ENCODE results near the gene MYLIP.

The MYLIP gene

GRCh38 chr6:16136621-16137450 lies 8.0 kb downstream of the MYLIP start:
- H3K27ac ChIP-seq = no peak overlapping the region
- DNase-seq (ENCODE audit: low read depth, low spot score) = peak; percentile 33

GRCh38 chr6:16137451-16137801 lies 8.5 kb downstream of the MYLIP start:
- no peak for DNase-seq (ENCODE audit: low read depth, low spot score)
- no peak overlapping the region for H3K27ac ChIP-seq

GRCh38 chr6:16139556-16139955 lies 10.7 kb downstream of the MYLIP start:
- no peak overlapping the region for H3K27ac ChIP-seq
- no peak for DNase-seq (ENCODE audit: low read depth, low spot score)

GRCh38 chr6:16140607-16141006 lies 11.7 kb downstream of the MYLIP start:
- H3K27ac ChIP-seq = no peak overlapping the region
- no peak for DNase-seq (ENCODE audit: low read depth, low spot score)

- H3K27ac ChIP-seq = no peak overlapping the region
- DNase-seq (ENCODE audit: low read depth, low spot score) = no peak
These were observed 12.6 kb downstream of the MYLIP start for GRCh38 chr6:16141514-16141913.

- no peak for DNase-seq (ENCODE audit: low read depth, low spot score)
- H3K27ac ChIP-seq = no peak overlapping the region
These were observed 16.2 kb downstream of the MYLIP start for GRCh38 chr6:16145038-16145437.

- H3K27ac ChIP-seq = no peak overlapping the region
- DNase-seq (ENCODE audit: low read depth, low spot score) = no peak
These were observed 17.1 kb downstream of the MYLIP start for GRCh38 chr6:16146028-16146427.

- no peak overlapping the region for H3K27ac ChIP-seq
- DNase-seq (ENCODE audit: low read depth, low spot score) = no peak
These were observed 17.7 kb downstream of the MYLIP start for GRCh38 chr6:16146527-16146955.

GRCh38 chr6:16148498-16148897 lies 19.6 kb downstream of the MYLIP start:
- H3K27ac ChIP-seq = no peak overlapping the region
- no peak for DNase-seq (ENCODE audit: low read depth, low spot score)

GRCh38 chr6:16149305-16149704 lies 20.4 kb downstream of the MYLIP start:
- DNase-seq (ENCODE audit: low read depth, low spot score) = no peak
- no peak overlapping the region for H3K27ac ChIP-seq

GRCh38 chr6:16150098-16150497 lies 21.2 kb downstream of the MYLIP start:
- H3K27ac ChIP-seq = no peak overlapping the region
- no peak for DNase-seq (ENCODE audit: low read depth, low spot score)

- DNase-seq (ENCODE audit: low read depth, low spot score) = no peak
These were observed 24.4 kb downstream of the MYLIP start for GRCh38 chr6:16153211-16153820.

GRCh38 chr6:16154904-16155303 lies 26.0 kb downstream of the MYLIP start:
- no peak overlapping the region for H3K27ac ChIP-seq
- DNase-seq (ENCODE audit: low read depth, low spot score) = no peak

More at GRCh38 chr6:16153211-16153820, 24.4 kb downstream of the MYLIP start:
- H3K27ac ChIP-seq = no peak overlapping the region

- H3K27ac ChIP-seq = no peak overlapping the region
- no peak for DNase-seq (ENCODE audit: low read depth, low spot score)
These were observed 28.6 kb downstream of the MYLIP start for GRCh38 chr6:16157492-16157891.

- DNase-seq (ENCODE audit: low read depth, low spot score) = no peak
- no peak overlapping the region for H3K27ac ChIP-seq
These were observed 29.0 kb downstream of the MYLIP start for GRCh38 chr6:16157909-16158308.

- DNase-seq (ENCODE audit: low read depth, low spot score) = no peak
- H3K27ac ChIP-seq = no peak overlapping the region
These were observed 30.2 kb downstream of the MYLIP start for GRCh38 chr6:16158943-16159557.

GRCh38 chr6:16160794-16161193 lies 31.9 kb downstream of the MYLIP start:
- DNase-seq (ENCODE audit: low read depth, low spot score) = no peak
- H3K27ac ChIP-seq = no peak overlapping the region

GRCh38 chr6:16162003-16162402 lies 33.1 kb downstream of the MYLIP start:
- no peak for DNase-seq (ENCODE audit: low read depth, low spot score)
- no peak overlapping the region for H3K27ac ChIP-seq

GRCh38 chr6:16163066-16163465 lies 34.2 kb downstream of the MYLIP start:
- no peak overlapping the region for H3K27ac ChIP-seq
- DNase-seq (ENCODE audit: low read depth, low spot score) = no peak

GRCh38 chr6:16163535-16164300 lies 34.8 kb downstream of the MYLIP start:
- DNase-seq (ENCODE audit: low read depth, low spot score) = no peak
- H3K27ac ChIP-seq = no peak overlapping the region

GRCh38 chr6:16165641-16166040 lies 36.8 kb downstream of the MYLIP start:
- DNase-seq (ENCODE audit: low read depth, low spot score) = no peak
- H3K27ac ChIP-seq = no peak overlapping the region

Data from epithelial cell of prostate (primary cell).